Lung (tissue), 12 donors: ENCODE measurements around the gene FOXP2. TPM values are rescaled to one million over a fixed set of nuclear protein-coding genes. Genes with fewer than 3 reads are reported as not detected.

Experiments used
- ATAC-seq: fragments of 200-7000 bp; cut with Tn5 transposase; one replicate; pipeline ENCODE4 v1.9.1; 2020; ENCODE audit warnings: moderate number of reproducible peaks; ENCODE audit not compliant: insufficient read depth, low FRiP score
- DNase-seq, 3 donors: peaks; one replicate each; pipeline ENCODE4 v3.0.0-alpha.2; 2013 to 2017
- H3K27ac ChIP-seq, 2 donors: one replicate each; pipeline ENCODE4 v1.5.1; 2013; ENCODE audit warnings: mild to moderate bottlenecking in 2 of 2, moderate library complexity in 2 of 2, control low read depth in 1 of 2, inconsistent platforms in 1 of 2, low read depth in 1 of 2, low read length in 1 of 2
- H3K27me3 ChIP-seq, 3 donors: one replicate each; pipeline ENCODE4 v1.5.1; 2013; ENCODE audit warnings: low read length in 2 of 3; ENCODE audit not compliant: control insufficient read depth in 3 of 3, insufficient read depth in 3 of 3
- H3K36me3 ChIP-seq, 4 donors: one replicate each; pipeline ENCODE4 v1.5.1; 2013; ENCODE audit warnings: low read length in 4 of 4, mild to moderate bottlenecking in 1 of 4, moderate library complexity in 1 of 4; ENCODE audit not compliant: control insufficient read depth in 4 of 4, insufficient read depth in 4 of 4
- H3K4me1 ChIP-seq, 5 donors: one replicate each; pipeline ENCODE4 v1.5.1; 2013; ENCODE audit warnings: low read length in 5 of 5, mild to moderate bottlenecking in 2 of 5, moderate library complexity in 1 of 5; ENCODE audit not compliant: control insufficient read depth in 5 of 5, insufficient read depth in 5 of 5
- H3K4me3 ChIP-seq: one replicate; pipeline ENCODE4 v1.5.1; 2013; ENCODE audit warnings: mild to moderate bottlenecking, control low read depth, moderate library complexity
- H3K9ac ChIP-seq, 2 donors: one replicate each; pipeline ENCODE4 v1.5.1; 2013; ENCODE audit warnings: low read length in 2 of 2, control low read depth in 1 of 2; ENCODE audit not compliant: insufficient read depth in 1 of 2
- H3K9me3 ChIP-seq, 4 donors: one replicate each; pipeline ENCODE4 v1.5.1; 2013; ENCODE audit warnings: low read length in 3 of 4, mild to moderate bottlenecking in 1 of 4, moderate library complexity in 1 of 4; ENCODE audit not compliant: control insufficient read depth in 4 of 4, insufficient read depth in 3 of 4
- WGBS, 2 donors: extraction: QIAGEN DNeasy Blood & Tissue Kit; methylation state at CpG; one replicate each; pipeline ENCODE4 v1.1.7; 2013; 5-methylcytosine and 5-hydroxymethylcytosine counted together
- polyA plus RNA-seq, 2 donors: library from polyadenylated mRNA; stranded (reverse); fragments of 200-250 nt; gene quantifications; one replicate each; pipeline ENCODE4 v1.2.1, GENCODE V29; 2013
- total RNA-seq, 2 donors: library from RNA; depleted of rRNA in 1 of 2; stranded (reverse); fragments of >200 nt in 1 of 2; gene quantifications; one replicate each; pipeline ENCODE4 v1.2.1, GENCODE V29; 2014 to 2021
- TF ChIP-seq, protein P1 (sequence below): IDR thresholded peaks from 2 replicates; pipeline ENCODE4 v1.5.1; 2012; ENCODE audit warnings: mild to moderate bottlenecking; ENCODE audit errors: control extremely low read depth, extremely low read depth
- donor health status: control.
- donor health status: control.
- donor health status: Bipolar disorder and iron deficiency.
- donor health status: healthy.
- donor health status: DM: yes; HTN: yes; CAD: no.

Gene FOXP2
- total and polyA plus RNA-seq, 4 donors, result 0.93 to 49.3 (median 5.0) TPM

DNA sequence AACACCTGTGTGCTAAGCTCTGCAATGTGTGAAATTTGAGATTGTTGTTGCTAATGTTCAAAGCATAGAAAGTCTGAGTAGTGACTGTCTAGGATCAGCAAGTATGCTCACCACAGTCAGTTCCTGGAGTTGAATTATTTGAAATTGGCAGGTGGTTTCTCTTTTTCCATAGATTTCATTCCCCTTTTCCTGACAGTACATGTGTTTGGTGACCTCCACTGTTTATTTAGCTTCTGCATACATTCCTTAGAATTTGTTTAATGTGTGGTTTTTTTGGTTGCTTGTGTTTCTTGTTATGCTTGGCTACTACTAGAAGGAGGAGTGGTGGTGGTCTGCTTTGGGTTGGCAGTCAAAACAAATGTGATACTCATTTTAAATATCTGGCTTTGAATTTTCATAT is 52.3 kb downstream of the FOXP2 start:
- Histone ChIP-seq H3K27ac (no peak overlapping the region), H3K9ac (no peak overlapping the region), H3K9me3 (no peaks in the 10 kb centered on the region), H3K27me3 (no peaks in the 10 kb centered on the region), H3K36me3 (no peaks in the 10 kb centered on the region), H3K4me1 (peaks cover 0 to 3% (median 0%) of the 10 kb centered on the region in 5 donors), H3K4me3 (no peak overlapping the region)
- TF ChIP-seq, protein P1, sequence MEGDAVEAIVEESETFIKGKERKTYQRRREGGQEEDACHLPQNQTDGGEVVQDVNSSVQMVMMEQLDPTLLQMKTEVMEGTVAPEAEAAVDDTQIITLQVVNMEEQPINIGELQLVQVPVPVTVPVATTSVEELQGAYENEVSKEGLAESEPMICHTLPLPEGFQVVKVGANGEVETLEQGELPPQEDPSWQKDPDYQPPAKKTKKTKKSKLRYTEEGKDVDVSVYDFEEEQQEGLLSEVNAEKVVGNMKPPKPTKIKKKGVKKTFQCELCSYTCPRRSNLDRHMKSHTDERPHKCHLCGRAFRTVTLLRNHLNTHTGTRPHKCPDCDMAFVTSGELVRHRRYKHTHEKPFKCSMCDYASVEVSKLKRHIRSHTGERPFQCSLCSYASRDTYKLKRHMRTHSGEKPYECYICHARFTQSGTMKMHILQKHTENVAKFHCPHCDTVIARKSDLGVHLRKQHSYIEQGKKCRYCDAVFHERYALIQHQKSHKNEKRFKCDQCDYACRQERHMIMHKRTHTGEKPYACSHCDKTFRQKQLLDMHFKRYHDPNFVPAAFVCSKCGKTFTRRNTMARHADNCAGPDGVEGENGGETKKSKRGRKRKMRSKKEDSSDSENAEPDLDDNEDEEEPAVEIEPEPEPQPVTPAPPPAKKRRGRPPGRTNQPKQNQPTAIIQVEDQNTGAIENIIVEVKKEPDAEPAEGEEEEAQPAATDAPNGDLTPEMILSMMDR, result no peak
- DNase-seq (peak in 2 of 3 donors; percentile 15 to 19), ATAC-seq (no peak)

DNA sequence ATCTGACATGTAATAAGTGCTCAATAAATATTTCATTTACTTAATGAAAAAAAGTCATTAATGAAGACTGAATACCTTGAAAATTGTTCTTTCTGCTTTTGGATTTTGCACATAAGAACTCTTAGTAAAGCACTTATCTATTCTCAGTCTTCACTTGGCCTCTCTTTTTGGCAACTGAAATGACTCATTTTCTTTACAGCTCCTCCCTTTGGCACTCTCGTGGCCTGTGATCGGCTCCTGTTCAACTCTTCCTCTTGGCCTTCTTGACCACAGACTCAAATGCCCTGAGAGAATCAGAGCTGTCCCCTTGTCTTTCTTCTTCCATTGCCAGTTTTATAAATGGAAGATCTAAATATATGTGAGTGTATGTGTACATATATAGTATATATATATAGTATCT is 54.2 kb downstream of the FOXP2 start:
- ATAC-seq (no peak), DNase-seq (peak in 2 of 3 donors; percentile 10 to 31)
- Histone ChIP-seq H3K4me3 (no peak overlapping the region), H3K4me1 (peaks cover 0 to 3% (median 0%) of the 10 kb centered on the region in 5 donors), H3K36me3 (no peaks in the 10 kb centered on the region), H3K27ac (no peak overlapping the region), H3K27me3 (no peaks in the 10 kb centered on the region), H3K9ac (no peak overlapping the region), H3K9me3 (no peaks in the 10 kb centered on the region)
- WGBS, 2 donors, result 71 to 88% methylated on average over 2 of the region's 2 CpGs
- TF ChIP-seq, protein P1, result no peak

DNA sequence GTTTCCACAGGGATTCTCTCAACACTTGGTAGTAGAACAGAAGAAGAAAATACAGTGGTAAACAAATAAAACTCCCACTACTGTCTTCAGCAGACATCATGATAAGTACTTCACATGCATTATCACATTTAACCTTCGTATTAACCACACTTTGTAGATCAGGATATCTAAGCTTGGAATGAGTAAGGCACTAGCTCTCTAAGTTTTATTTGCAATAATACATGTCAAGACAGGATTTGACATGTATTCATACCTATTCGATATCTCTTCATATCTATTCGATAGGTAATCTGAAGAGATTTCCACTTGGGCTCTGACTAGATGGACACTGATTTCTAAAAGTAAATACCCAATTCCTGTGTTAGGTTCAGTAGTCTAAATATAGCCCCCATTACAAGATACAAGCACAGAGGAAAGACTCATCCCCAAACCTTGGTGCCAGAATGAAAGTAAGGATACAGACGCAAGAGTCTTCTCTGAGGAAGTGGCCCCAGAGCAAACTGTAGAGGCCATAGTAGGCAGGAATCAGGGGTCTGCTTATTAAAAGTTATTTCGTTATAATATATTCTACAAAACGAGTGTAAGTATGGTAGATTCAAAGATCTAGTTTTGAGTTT is 58.4 kb downstream of the FOXP2 start:
- TF ChIP-seq, protein P1, result no peak
- no peak overlapping the region for H3K4me3 ChIP-seq
- H3K4me1 ChIP-seq, result peaks cover 0 to 3% (median 0%) of the 10 kb centered on the region in 5 donors
- WGBS, 2 donors, result 93 to 94% methylated on average over 6 of the region's 6 CpGs
- H3K9ac ChIP-seq, result no peak overlapping the region
- no peaks in the 10 kb centered on the region for H3K36me3 ChIP-seq
- ATAC-seq (no peak), DNase-seq (no peak)
- no peaks in the 10 kb centered on the region for H3K9me3 ChIP-seq
- no peaks in the 10 kb centered on the region for H3K27me3 ChIP-seq
- no peak overlapping the region for H3K27ac ChIP-seq

DNA sequence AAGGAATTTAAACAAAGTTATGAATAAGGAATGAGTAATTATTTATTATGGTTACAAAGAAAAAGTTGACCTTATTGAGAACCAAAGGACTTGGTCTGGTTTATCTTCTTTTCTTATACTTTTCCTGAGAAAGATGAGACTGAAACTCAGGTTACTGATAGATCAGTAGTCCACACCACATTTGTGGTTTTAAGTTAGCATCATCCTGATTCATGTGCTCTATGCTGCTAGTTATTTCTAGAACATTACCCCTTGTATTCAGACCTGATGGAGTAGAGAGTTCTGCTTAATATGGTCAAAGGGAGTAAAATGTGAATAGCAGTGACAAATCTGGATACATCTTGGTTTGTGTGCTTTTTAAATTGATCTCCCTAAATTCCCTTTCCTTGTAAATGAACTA is 63.8 kb downstream of the FOXP2 start:
- Histone ChIP-seq H3K36me3 (no peaks in the 10 kb centered on the region), H3K27ac (no peak overlapping the region), H3K4me1 (no peaks in the 10 kb centered on the region), H3K27me3 (no peaks in the 10 kb centered on the region), H3K9me3 (no peaks in the 10 kb centered on the region), H3K9ac (no peak overlapping the region), H3K4me3 (no peak overlapping the region)
- no peak for ATAC-seq
- TF ChIP-seq, protein P1, result no peak
- no peak for DNase-seq
